HG02938 (cell line): ENCODE measurements around the gene IQCC.

Source experiments
- ATAC-seq: cut with Tn5 transposase; IDR thresholded peaks from one replicate; pipeline ENCODE4 v1.9.1; 2021; ENCODE audit warnings: mild to moderate bottlenecking, moderate library complexity; ENCODE audit not compliant: unreplicated experiment

IQCC gene

GRCh38 chr1:32195531-32195930, 9.9 kb upstream of the IQCC start:
- no peak for ATAC-seq

DNA sequence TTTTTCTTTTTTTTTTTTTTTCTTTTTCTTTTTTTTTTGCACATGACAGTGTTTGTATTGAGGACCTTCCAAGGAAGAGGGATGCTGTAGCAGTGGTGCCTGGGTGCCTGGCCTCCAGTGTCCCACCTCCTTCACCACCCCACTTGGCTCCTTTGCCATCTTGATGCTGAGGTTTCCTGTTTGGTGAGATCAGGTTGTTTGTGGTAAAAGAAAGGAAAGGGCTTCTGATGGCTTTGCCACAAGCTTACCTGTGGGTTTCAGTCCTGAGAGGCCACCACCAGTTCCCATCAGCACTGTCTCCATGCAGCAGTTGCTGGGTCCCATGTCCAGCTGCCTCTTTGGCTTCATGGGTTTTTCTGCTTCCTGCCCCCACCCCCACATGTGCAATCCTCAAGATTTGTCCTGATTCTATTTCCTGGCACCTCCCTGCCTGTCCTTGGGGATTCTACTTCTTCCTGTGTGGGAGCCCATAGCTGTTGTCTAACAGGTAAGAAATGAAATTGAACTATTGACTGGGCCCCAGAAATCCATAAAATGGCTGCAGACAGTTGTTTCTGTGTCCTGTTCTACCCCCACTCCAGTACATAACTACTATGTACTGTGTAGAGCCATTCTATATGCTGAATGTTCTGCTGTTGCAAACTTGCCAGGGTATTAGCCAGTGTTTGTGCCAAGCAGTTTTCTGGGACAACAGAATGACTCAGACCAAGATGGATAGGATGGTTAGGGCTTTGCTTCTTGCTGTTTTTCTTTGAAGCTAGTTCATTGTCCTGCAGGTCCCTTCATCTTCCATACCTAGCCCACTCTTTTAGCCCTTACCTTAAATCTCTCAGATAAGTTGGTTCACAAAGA, 9.3 kb upstream of the IQCC start:
- no peak for ATAC-seq

GRCh38 chr1:32197074-32197473, 8.4 kb upstream of the IQCC start:
- ATAC-seq, result no peak

DNA sequence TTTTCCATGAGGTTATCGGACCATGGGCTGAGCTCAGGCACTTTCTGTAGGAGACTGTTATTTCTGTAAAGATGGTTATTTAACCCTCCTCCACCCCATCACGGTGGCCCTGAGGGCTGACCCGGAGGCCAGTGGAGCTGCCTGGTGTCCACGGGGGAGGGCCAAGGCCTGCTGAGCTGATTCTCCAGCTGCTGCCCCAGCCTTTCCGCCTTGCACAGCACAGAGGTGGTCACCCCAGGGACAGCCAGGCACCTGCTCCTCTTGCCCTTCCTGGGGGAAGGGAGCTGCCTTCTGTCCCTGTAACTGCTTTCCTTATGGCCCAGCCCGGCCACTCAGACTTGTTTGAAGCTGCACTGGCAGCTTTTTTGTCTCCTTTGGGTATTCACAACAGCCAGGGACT, 7.6 kb upstream of the IQCC start:
- no peak for ATAC-seq

GRCh38 chr1:32198237-32199042, 7.0 kb upstream of the IQCC start:
- no peak for ATAC-seq

DNA sequence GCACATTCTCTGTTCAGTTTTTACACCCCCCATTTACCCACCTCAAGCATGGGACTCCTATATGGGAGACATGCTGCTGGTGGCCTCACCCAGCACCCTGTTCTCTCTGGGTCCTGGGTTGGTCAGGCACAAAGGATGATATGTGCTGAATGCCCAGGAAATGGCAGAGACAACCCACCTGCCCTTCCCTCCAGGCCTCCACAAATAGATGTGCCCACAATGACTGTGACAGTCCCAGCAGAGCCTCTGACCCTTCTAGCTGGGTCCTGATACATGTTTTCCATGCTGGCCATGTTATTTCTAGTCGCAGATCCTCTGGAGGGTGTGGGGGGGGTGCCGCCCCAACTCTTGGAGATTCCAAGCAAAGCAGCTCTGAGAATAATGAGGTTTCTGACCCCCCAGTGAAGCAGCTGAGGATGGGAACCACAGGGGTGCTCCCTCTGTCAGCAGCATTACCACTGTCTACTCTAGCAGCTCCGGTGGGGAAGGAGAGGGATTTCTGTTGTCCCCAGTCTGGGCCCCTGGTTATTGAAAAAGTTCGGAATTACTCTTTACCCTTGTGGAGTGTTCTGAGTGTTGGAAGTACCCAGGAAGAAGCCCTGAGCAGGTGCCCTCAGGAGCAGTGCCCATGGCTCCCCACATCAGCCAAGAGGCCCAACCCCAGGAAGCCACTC, 6.3 kb upstream of the IQCC start:
- ATAC-seq, result no peak

DNA sequence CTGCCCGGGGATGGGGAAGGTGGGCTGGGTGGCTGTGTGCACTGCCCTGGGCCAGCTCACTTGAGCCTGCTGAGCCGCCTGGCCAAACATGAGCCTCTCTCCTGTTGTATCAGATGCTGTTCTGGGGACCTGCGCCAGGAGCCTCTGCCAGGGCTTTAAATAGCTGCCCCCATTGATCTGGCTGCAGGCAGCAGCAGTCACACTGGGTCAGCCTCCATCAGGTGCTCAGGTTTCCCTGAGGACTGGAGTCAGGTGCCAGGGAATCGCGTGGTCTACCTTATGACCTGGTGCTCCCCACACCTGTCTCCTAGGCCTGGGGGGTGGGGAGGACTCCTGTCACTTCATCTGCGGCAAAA, 5.8 kb upstream of the IQCC start:
- ATAC-seq, result no peak

GRCh38 chr1:32200226-32201010, 5.1 kb upstream of the IQCC start, which contains the start of gene CCDC28B:
TSS of gene CCDC28B (plus strand) at chr1:32200595. CDS start at chr1:32201936, 1,341 bp downstream.
- no peak for ATAC-seq

DNA sequence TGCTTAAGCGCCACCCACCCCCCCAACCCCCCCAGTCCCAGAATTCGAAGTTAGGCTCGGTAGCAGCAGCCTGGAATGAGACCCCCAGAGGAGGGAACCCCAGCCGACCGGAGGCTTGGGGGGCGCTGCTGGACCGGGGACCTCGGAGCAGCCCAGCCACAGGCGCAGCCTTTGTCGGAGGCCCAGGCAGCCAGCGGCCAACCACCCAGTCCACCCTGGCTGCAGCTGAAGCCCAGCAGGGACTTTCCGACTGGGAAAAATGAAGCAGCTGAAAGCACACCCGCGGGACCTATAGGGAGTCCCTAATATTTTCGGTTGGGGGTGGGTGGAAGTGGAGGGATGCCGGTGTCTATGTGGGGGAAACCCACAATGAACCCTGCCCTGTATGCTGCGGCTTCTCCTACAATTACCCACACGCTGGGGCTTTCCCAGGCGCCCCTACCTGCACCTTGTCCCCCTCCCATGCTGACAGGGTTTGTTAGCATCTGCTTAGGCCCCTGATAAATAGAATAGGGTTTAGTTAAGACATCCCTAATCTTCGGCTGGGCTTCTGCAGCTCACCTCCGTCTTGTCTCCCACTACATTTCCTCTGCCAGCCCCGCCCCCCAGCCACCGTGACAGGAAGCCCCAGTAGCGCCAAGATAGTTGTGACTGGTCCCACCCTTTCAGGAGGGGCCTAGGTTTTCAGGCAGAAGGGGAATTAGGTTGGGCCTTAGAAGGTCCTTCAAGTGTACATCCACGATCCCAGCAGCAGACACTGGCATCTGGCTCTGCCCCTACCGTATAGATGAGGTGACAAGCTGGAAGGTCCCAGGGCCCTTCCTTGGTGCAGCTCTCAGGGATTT, 4.2 kb upstream of the IQCC start:
- ATAC-seq, result peak; percentile 38

DNA sequence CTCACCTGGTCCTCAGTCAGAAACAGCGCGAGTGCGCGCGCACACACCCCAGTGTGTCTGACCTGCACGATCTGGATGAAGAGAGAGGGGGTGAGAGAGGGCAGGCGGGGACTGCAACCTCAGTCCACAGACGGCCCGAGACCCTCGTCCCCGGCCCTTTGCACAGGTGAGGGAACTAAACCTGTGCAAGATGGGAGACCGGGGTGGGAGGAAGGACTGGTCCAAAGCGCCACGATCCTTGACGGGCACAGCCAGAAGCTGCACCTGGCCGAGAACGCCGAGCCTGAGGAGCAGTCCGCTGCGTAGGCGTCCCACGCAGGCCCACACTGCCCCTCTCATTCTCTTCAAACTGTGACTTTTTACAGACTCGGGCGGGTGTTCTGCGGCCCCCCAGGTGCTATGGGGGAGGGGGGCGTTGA, 519 bp upstream of the IQCC start:
- no peak for ATAC-seq

DNA sequence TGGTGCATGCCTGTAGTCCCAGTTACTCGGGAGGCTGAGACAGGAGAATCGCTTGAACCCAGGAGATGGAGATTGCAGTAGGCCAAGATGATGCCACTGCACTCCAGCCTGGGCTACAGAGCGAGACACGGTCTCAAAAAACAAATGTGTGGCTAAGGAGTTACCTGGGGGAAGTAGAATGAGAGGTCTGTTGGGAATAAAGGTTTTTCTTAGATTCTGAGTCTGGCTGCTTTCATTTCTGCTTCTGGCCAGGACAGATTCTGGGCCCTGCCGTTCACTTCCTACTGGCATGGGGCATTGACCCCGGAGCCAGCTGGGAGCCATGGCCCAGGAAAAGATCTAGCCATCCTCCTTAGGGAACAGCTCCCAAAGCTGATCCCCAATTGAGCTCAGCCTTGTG, 3.0 kb downstream of the IQCC start:
- no peak for ATAC-seq

DNA sequence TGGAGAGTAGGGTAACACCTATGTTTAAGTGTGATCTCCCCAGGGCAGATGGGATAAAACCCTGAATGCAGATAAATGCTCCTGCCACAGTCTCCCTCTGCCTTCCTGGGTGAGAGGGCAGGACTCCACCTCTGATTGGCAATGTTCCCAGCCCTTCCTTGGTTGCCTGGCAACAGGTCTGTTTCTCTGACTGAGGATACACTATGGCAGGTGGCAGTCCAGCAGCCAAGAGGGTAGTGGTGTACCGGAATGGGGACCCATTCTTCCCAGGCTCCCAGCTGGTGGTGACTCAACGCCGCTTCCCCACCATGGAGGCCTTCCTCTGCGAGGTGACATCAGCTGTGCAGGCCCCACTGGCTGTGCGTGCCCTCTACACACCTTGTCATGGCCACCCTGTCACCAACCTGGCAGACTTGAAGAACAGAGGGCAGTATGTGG, 3.4 kb downstream of the IQCC start, which contains the start of gene DCDC2B:
Gene DCDC2B (plus strand): TSS at position 199 of the 438 bp plus-strand sequence. CDS start 5 bp downstream, at position 204.
- no peak for ATAC-seq

- ATAC-seq, result no peak
Observed at GRCh38 chr1:32215629-32216480, 10.4 kb downstream of the IQCC start.

GRCh38 chr1:32216566-32216965, 11.1 kb downstream of the IQCC start:
- ATAC-seq, result no peak

GRCh38 chr1:32219022-32219421, 13.6 kb downstream of the IQCC start:
- ATAC-seq, result no peak

- no peak for ATAC-seq
Observed at GRCh38 chr1:32220746-32221580, 15.5 kb downstream of the IQCC start.

GRCh38 chr1:32221581-32221979, 16.1 kb downstream of the IQCC start:
- no peak for ATAC-seq
